ENCODE data around the gene MRPL38. TPM values are rescaled to one million over a fixed set of nuclear protein-coding genes. Genes with fewer than 3 reads are reported as not detected.
A peak's percentile ranks its signal among the peaks of the same experiment; 100 is the strongest.
"Not testable (repeated sequence)": the region's sequence is repeated elsewhere in the genome, so short reads cannot be mapped to it uniquely, and the experiment has no call there.

Gene MRPL38
- total and polyA plus RNA-seq, 2 donors from 2014 or later: 89.8 to 114 TPM

DNA sequence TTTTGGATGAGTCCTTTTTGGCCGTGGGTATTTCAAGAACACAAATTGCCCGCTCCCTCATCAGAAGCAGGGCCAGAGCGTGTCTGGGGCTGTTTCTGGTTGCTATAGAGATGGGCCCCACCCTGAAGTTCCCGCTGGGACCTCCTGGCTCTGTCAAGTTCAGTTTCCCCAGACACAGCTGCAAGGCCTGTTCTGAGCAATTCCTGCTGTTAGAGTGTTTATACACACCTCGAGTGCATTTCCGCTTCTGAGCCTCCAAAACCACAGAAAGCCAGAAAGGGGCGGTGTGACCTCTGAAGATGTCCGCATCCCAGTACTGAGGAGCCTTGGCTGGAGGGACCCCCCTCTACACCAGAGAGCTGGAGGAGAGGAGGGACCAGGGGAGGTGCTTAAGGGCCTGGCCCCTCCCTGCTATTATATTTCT is 40.2 kb downstream of the MRPL38 start:
- intact Hi-C loops (cut with DNase I): no loop called here
- H3K27ac ChIP-seq (ENCODE audit: low read depth in 2 of 2, low read length in 2 of 2): peak overlapping the region; percentile 22 to 28
- H3K9me3 ChIP-seq (ENCODE audit: control insufficient read depth in 2 of 3, insufficient read depth in 1 of 3, low read length in 3 of 3): no peaks in the 10 kb centered on the region
- H3K36me3 ChIP-seq (ENCODE audit: control insufficient read depth in 2 of 3, insufficient read depth in 3 of 3, low read length in 3 of 3): no peaks in the 10 kb centered on the region
- no peak overlapping the region for H3K4me3 ChIP-seq (ENCODE audit: low read length in 3 of 3)
- peaks cover 0 to 5% (median 0%) of the 10 kb centered on the region in 3 donors for H3K4me1 ChIP-seq (ENCODE audit: control insufficient read depth in 2 of 3, insufficient read depth in 2 of 3, low read depth in 1 of 3, low read length in 3 of 3)
- TF ChIP-seq, protein P1, sequence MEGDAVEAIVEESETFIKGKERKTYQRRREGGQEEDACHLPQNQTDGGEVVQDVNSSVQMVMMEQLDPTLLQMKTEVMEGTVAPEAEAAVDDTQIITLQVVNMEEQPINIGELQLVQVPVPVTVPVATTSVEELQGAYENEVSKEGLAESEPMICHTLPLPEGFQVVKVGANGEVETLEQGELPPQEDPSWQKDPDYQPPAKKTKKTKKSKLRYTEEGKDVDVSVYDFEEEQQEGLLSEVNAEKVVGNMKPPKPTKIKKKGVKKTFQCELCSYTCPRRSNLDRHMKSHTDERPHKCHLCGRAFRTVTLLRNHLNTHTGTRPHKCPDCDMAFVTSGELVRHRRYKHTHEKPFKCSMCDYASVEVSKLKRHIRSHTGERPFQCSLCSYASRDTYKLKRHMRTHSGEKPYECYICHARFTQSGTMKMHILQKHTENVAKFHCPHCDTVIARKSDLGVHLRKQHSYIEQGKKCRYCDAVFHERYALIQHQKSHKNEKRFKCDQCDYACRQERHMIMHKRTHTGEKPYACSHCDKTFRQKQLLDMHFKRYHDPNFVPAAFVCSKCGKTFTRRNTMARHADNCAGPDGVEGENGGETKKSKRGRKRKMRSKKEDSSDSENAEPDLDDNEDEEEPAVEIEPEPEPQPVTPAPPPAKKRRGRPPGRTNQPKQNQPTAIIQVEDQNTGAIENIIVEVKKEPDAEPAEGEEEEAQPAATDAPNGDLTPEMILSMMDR (IDR thresholded peaks at IDR 0.05; ENCODE audit: borderline replicate concordance, extremely low read depth, insufficient read depth): no peak
- no peak for FAIRE-seq
- H3K9ac ChIP-seq (ENCODE audit: low read length in 3 of 3): no peak overlapping the region
- peak in 4 of 5 donors; percentile 68 to 96 (median 78) for DNase-seq
- H3K27me3 ChIP-seq (ENCODE audit: control insufficient read depth, insufficient read depth, low read length): no peaks in the 10 kb centered on the region

- intact Hi-C loops (cut with DNase I): no loop called here
- no peak for FAIRE-seq
Observed at GRCh38 chr17:75861927-75862317, 42.8 kb downstream of the MRPL38 start.

GRCh38 chr17:75859358-75859757 is 45.3 kb downstream of the MRPL38 start:
- intact Hi-C loops (cut with DNase I); H3K27ac ChIP-seq (ENCODE audit: low read depth in 2 of 2, low read length in 2 of 2); H3K4me1 ChIP-seq (ENCODE audit: control insufficient read depth in 2 of 3, insufficient read depth in 2 of 3, low read depth in 1 of 3, low read length in 3 of 3): not testable (repeated sequence)

More at GRCh38 chr17:75861927-75862317, 42.8 kb downstream of the MRPL38 start:
- Histone ChIP-seq H3K27ac (ENCODE audit: low read depth in 2 of 2, low read length in 2 of 2) (no peak overlapping the region), H3K4me3 (ENCODE audit: low read length in 3 of 3) (no peak overlapping the region), H3K36me3 (ENCODE audit: control insufficient read depth in 2 of 3, insufficient read depth in 3 of 3, low read length in 3 of 3) (no peaks in the 10 kb centered on the region), H3K9me3 (ENCODE audit: control insufficient read depth in 2 of 3, insufficient read depth in 1 of 3, low read length in 3 of 3) (no peaks in the 10 kb centered on the region), H3K27me3 (ENCODE audit: control insufficient read depth, insufficient read depth, low read length) (no peaks in the 10 kb centered on the region), H3K9ac (ENCODE audit: low read length in 3 of 3) (no peak overlapping the region), H3K4me1 (ENCODE audit: control insufficient read depth in 2 of 3, insufficient read depth in 2 of 3, low read depth in 1 of 3, low read length in 3 of 3) (peaks cover 0 to 5% (median 0%) of the 10 kb centered on the region in 3 donors)
- TF ChIP-seq, protein P1 (IDR thresholded peaks at IDR 0.05; ENCODE audit: borderline replicate concordance, extremely low read depth, insufficient read depth): no peak
- DNase-seq: no peak

DNA sequence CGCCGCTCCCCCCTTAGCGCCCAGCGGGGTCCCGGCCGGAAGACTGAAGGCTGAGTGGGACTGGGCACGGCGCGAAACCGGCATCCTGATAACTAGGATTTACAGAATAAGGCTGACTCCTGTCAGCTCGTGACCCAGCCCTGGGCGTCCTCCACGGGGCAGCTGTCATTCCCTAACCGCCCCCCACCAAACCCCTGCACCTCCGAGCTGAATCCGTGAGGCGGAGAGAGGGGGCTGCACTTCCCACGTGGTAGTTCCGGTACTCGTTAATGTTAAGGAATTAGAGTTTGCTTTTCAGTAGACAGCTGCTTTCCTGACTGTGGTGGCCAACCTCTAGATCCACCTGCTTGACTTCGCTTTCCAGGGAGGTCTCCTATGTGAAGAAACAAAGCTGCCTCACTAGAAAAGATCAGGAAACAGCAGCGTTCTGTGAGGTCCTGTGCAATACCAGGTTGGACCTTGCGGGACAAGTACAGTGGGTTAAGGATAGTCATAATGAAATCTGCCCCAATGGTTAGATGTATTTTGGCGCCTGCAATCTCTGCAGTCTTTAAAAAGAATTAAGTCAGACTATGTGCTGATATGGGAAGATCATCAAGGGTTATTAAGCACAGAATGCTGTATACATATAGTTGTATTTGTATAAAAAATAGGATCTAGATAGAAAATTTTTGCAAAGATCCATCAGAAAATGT is 48.5 kb downstream of the MRPL38 start:
- Histone ChIP-seq H3K36me3 (ENCODE audit: control insufficient read depth in 2 of 3, insufficient read depth in 3 of 3, low read length in 3 of 3) (peaks cover 2 to 4% (median 3%) of the 10 kb centered on the region in 3 donors), H3K9me3 (ENCODE audit: control insufficient read depth in 2 of 3, insufficient read depth in 1 of 3, low read length in 3 of 3) (no peaks in the 10 kb centered on the region), H3K27ac (ENCODE audit: low read depth in 2 of 2, low read length in 2 of 2) (peak overlapping the region; percentile 99), H3K4me1 (ENCODE audit: control insufficient read depth in 2 of 3, insufficient read depth in 2 of 3, low read depth in 1 of 3, low read length in 3 of 3) (peaks cover 0 to 14% (median 12%) of the 10 kb centered on the region in 3 donors), H3K4me3 (ENCODE audit: low read length in 3 of 3) (peak overlapping the region; percentile 38 to 80 (median 71)), H3K9ac (ENCODE audit: low read length in 3 of 3) (peak overlapping the region; percentile 42 to 96 (median 90)), H3K27me3 (ENCODE audit: control insufficient read depth, insufficient read depth, low read length) (no peaks in the 10 kb centered on the region)
- FAIRE-seq (no peak), DNase-seq (peak in 1 of 5 donors; percentile 69)
- TF ChIP-seq, protein P1 (IDR thresholded peaks at IDR 0.05; ENCODE audit: borderline replicate concordance, extremely low read depth, insufficient read depth): no peak
- intact Hi-C loops (cut with DNase I): no loop called here

More at GRCh38 chr17:75859358-75859757, 45.3 kb downstream of the MRPL38 start:
- not testable (repeated sequence) for H3K9me3 ChIP-seq (ENCODE audit: control insufficient read depth in 2 of 3, insufficient read depth in 1 of 3, low read length in 3 of 3); FAIRE-seq; H3K9ac ChIP-seq (ENCODE audit: low read length in 3 of 3); DNase-seq; H3K36me3 ChIP-seq (ENCODE audit: control insufficient read depth in 2 of 3, insufficient read depth in 3 of 3, low read length in 3 of 3); H3K27me3 ChIP-seq (ENCODE audit: control insufficient read depth, insufficient read depth, low read length); H3K4me3 ChIP-seq (ENCODE audit: low read length in 3 of 3)

Measured in kidney (tissue), 14 donors.